Activated B cell treated with CpG ODN at 0.5 μM for 24 hours (primary cell): ENCODE data around the gene GNA14. TPM values are rescaled to one million over a fixed set of nuclear protein-coding genes. Genes with fewer than 3 reads are reported as not detected.

ENCODE experiments used
- ATAC-seq: fragments of 200-7000 bp; cut with Tn5 transposase; one replicate; pipeline ENCODE4 v1.10.0; 2021; ENCODE audit warnings: low read depth, mild to moderate bottlenecking, moderate library complexity
- CTCF ChIA-PET: fragments of 350-600 bp; sonication (Branson Sonifier 250); formaldehyde crosslinking; loops from one replicate; lab custom pipeline; 2021; ENCODE audit warnings: antibody characterized with exemption; lab: Charles Lee
- POLR2A ChIA-PET: fragments of 350-600 bp; sonication (Branson Sonifier 250); formaldehyde crosslinking; loops from one replicate; lab custom pipeline; 2021; ENCODE audit warnings: antibody characterized with exemption; lab: Charles Lee
- DNase-seq: peaks from one replicate; pipeline ENCODE4 v3.0.0; 2022
- H3K27ac Mint-ChIP-seq: one replicate; pipeline ENCODE4 v1.8.0; 2020; ENCODE audit warnings: mixed read lengths
- H3K27me3 Mint-ChIP-seq: one replicate; pipeline ENCODE4 v1.8.0; 2021; ENCODE audit warnings: mixed read lengths
- H3K36me3 Mint-ChIP-seq: one replicate; pipeline ENCODE4 v1.8.0; 2021; ENCODE audit warnings: low read depth, mixed read lengths
- H3K4me1 Mint-ChIP-seq: one replicate; pipeline ENCODE4 v1.8.0; 2021; ENCODE audit warnings: mixed read lengths
- H3K4me3 Mint-ChIP-seq: one replicate; pipeline ENCODE4 v1.8.0; 2020; ENCODE audit warnings: mild to moderate bottlenecking, mixed read lengths
- H3K9me3 Mint-ChIP-seq: one replicate; pipeline ENCODE4 v1.8.0; 2020; ENCODE audit warnings: mixed read lengths
- CTCF ChIP-seq: fragments of 200-600 bp; IDR thresholded peaks from one replicate; pipeline ENCODE4 v1.8.0; 2022; ENCODE audit warnings: antibody characterized with exemption, mild to moderate bottlenecking
- intact Hi-C: fragments of 100-400 bp; cut with micrococcal nuclease; formaldehyde crosslinking; loops from one replicate; pipeline ENCODE4 v1.15.1; 2024
- total RNA-seq: library from RNA; stranded (reverse); gene quantifications from 2 replicates; pipeline ENCODE4 v1.2.3, GENCODE V29; 2022

The GNA14 gene
- total RNA-seq, 1 donor from 2014 or later = not detected

DNA sequence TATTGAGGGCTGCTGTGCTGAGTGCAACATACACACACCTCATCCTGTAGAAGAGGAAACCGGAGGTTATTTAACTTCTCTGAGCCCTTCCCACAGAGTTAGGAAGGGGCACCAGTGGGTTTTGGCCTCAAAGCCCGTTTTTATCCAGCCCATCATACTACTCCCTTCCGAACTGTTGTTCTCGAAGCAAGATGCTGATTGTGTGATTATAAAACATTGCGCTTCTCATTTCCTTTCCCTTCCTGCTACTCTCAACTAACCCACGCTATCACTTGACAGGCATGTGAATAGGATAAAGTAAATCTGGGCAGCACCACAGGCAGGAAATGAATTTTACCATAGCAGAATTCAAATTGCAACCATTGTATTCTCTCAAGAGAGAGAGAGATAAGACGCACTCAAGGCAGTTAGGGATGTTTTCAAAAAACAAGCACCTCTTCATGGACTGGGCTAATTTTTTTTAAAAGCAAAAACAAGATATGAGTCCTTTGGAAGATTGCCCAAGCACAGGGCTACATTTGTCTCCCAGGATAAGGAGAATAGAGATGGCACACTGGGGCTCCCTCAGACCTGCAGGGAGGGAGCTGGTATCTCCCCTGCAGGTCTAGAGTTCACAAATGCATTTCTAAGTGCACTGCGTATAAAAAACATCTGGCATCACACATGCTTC is 52.6 kb downstream of the GNA14 start:
- ATAC-seq (no peak), DNase-seq (no peak)
- no peak for TF ChIP-seq CTCF
- H3K27me3 Mint-ChIP-seq = peaks cover 5% of the 10 kb centered on the region
- H3K4me1 Mint-ChIP-seq = no peaks in the 10 kb centered on the region
- H3K27ac Mint-ChIP-seq = no peak overlapping the region
- H3K9me3 Mint-ChIP-seq = no peaks in the 10 kb centered on the region
- no peaks in the 10 kb centered on the region for H3K36me3 Mint-ChIP-seq
- POLR2A ChIA-PET = no interaction called here
- intact Hi-C loops = no loop called here
- no peak overlapping the region for H3K4me3 Mint-ChIP-seq
- CTCF ChIA-PET = no interaction called here

GRCh38 chr9:77594963-77595362 is 53.2 kb downstream of the GNA14 start:
- no peak overlapping the region for H3K27ac Mint-ChIP-seq
- H3K4me3 Mint-ChIP-seq = no peak overlapping the region
- no peaks in the 10 kb centered on the region for H3K36me3 Mint-ChIP-seq
- H3K4me1 Mint-ChIP-seq = no peaks in the 10 kb centered on the region
- TF ChIP-seq CTCF = no peak
- intact Hi-C loops = no loop called here
- no peaks in the 10 kb centered on the region for H3K9me3 Mint-ChIP-seq
- POLR2A ChIA-PET = no interaction called here
- DNase-seq (no peak), ATAC-seq (no peak)
- H3K27me3 Mint-ChIP-seq = peaks cover 5% of the 10 kb centered on the region
- CTCF ChIA-PET = no interaction called here

GRCh38 chr9:77593528-77593927 is 54.6 kb downstream of the GNA14 start:
- Mint-ChIP-seq H3K4me1 (no peaks in the 10 kb centered on the region), H3K27ac (no peak overlapping the region), H3K36me3 (no peaks in the 10 kb centered on the region), H3K9me3 (no peaks in the 10 kb centered on the region), H3K4me3 (no peak overlapping the region), H3K27me3 (peaks cover 5% of the 10 kb centered on the region)
- intact Hi-C loops = no loop called here
- CTCF ChIA-PET = no interaction called here
- TF ChIP-seq CTCF = no peak
- DNase-seq (no peak), ATAC-seq (no peak)
- POLR2A ChIA-PET = no interaction called here

DNA sequence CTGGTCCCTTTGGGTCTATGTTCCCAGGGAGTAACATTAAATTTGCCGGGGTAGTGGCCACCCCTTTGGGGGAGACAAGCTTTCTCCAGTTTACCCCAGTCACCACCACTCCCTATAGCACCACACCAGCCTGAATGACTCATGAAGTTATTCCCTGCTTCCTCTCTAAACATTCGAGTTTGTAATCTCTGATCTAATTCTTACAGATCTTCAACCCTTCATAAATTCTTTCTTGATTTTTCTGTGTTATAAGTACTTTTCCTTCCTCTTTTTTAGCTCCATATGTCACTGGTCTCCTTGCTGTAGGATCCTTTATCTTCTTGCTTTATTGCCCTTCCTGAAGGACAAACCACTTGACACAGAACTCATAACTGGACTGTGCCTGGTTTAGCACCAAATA is 55.6 kb downstream of the GNA14 start:
- TF ChIP-seq CTCF = no peak
- Mint-ChIP-seq H3K27me3 (peaks cover 5% of the 10 kb centered on the region), H3K9me3 (no peaks in the 10 kb centered on the region), H3K27ac (no peak overlapping the region), H3K4me3 (no peak overlapping the region), H3K4me1 (no peaks in the 10 kb centered on the region), H3K36me3 (no peaks in the 10 kb centered on the region)
- no peak for DNase-seq
- CTCF ChIA-PET = no interaction called here
- POLR2A ChIA-PET = no interaction called here
- intact Hi-C loops = no loop called here
- no peak for ATAC-seq

DNA sequence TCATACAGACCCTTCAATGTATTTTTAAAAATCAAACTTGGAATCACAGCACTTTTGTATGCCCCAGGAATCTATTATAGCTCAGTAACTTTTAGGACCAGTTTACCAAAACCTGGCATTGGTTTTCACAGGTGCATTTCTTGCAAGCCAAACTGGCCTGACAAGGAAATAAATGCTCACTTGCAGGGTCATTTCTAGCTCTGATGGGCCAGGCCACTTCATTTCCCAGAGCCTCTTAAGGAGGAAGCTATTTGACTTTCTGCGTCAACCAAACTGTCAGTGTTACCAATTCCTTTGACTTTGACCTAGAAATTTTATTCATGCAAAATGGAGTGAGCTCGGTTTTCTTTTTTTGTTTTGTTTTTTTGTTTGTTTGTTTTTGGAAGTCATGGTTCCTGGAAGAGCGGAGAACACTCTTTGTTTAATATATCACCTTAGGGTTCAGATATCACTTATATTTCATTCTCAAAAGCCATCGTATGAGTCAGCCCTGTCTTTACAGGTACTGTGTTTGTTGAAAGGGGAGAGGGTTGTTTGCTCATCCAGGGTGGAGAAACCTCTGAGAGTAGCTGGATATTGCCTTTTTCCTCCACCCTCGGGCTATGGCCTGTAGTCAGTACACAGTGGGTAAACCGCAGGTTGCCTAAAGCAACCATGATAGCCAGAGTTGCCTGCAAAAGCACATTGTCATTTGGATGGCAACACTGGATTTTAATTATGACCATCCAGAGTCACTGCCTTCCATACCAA is 58.9 kb downstream of the GNA14 start:
- H3K9me3 Mint-ChIP-seq = no peaks in the 10 kb centered on the region
- no peak for TF ChIP-seq CTCF
- no peaks in the 10 kb centered on the region for H3K4me1 Mint-ChIP-seq

More for the DNA sequence above, 58.9 kb downstream of the GNA14 start:
- ATAC-seq (no peak), DNase-seq (no peak)
- intact Hi-C loops = no loop called here
- Mint-ChIP-seq H3K4me3 (no peak overlapping the region), H3K27ac (no peak overlapping the region), H3K36me3 (no peaks in the 10 kb centered on the region), H3K27me3 (no peaks in the 10 kb centered on the region)
- ChIA-PET CTCF (no interaction called here), POLR2A (no interaction called here)
